NCI-H748 treated with DMSO at 0.1 percent for 48 hours (cell line): ENCODE data around the gene ARHGAP42.
"Not testable (repeated sequence)": the region's sequence is repeated elsewhere in the genome, so short reads cannot be mapped to it uniquely, and the experiment has no call there.

Experiments
- DNase-seq: peaks from one replicate; lab custom pipeline; 2025; lab: John Stamatoyannopoulos, UW

The ARHGAP42 gene

DNA sequence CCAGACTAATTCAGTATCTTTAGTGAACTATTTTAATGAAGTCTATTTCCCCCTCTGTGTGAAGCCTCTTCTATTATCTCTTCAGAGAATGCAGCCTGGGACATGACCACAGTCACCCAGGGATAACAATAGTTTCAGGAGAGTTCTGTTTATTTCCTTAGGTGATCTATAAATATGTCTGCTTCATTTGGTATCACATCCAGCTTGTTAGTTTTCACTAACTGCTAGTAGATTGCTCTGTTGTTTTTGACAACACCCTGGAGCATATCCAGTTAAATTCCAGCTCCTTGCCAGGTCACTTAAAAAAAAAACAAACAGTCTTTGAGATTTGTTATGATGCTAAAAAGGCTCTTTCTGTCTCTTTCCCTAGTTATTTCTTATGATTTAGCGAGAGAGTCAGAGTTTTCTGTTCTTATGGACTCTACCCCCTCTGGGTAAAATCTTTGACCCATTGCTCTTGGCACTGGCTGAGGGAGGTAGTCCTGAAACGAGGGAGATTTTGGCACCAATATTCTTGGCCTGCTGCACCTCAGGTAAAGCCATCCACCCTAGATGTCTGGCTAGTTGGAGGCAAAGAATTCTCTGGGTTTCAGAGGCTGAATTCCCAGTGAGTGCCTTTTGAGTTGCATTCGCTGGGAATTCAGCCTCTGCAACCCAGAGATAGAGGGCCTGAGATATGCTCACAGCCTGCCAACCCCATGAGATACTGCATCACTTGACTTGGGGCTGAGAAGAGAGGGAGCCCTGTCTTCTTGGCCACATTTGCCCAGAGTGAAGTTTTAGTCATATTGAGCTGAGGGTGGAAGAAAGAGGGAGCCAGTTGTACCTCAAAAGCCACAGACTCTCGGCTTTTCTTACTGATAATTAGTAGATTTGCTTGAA, 283.4 kb downstream of the ARHGAP42 start:
- DNase-seq = no peak

DNA sequence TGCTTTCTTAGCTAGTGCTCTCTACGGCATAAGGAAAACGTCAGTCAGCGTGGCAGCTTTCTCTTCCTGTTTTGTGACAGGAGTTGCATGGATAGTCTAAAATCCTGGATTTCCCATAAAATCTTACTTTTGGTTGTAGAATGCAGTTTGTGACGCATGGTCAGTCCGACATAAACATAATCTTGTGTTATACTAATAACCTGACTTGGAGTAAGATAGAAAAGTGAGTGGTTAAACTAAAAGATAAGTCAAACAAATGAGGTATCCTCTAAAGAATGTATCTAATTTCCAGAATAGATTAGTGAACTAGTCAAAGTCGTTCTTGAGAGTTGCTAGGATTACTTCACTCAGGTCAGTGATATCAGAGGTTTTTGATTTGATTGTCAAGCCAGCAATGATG, 285.0 kb downstream of the ARHGAP42 start:
- no peak for DNase-seq

DNA sequence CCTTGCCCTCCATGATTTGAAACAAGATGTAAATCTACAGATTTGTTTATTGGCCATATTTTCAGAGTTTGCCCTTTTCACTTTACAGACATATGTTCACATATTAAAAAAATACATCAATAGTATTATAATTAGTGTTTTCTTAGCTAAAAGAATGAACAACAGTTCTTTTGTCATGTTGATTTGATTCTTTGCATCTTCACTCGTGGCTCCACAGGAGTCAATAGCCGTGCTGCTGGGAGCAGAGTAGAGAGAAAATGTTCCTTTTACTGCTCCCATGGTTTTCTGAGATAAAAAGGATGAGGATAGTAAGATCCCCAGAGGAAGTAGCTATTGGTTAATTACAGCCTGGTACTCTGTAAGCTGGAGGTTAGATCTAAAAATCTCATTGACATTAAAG, 291.4 kb downstream of the ARHGAP42 start:
- DNase-seq = no peak

DNA sequence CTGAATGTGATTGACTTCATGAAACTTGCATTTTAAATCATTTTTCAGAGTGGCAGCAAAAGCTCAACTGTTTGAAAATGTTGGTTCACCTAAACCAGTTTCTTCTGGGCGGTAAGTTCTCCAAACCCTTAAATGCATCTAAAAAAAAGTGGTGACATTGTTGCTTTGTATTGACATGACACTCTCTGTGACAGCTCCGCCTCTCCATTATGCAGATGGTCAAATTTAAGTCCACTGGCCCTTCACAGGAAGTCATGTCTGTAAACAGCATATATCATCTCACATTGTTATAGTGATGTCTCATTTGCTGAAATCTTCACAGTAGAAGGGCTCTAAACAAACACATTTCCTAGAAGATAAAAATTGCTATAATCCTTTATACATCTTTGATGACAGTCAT, 291.9 kb downstream of the ARHGAP42 start:
- DNase-seq = no peak

DNA sequence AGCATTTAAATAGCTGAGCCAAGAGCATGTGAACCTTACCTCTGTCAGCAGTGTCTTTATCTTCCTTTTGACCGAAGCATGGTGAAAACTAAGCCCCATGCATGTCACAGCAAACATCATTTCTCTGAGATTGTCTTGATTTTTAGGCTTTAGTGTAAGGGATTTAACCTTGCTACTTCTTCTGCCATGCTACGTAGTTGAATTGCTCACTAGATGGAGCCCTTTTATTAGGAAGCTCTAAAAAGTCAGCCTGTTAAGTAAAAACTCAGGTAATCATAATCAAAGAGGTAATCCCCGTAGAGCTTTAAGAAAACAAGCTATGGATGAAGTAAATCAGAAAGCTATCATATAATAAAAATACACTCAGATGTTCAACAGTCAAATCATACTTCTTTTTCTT, 293.1 kb downstream of the ARHGAP42 start:
- no peak for DNase-seq

DNA sequence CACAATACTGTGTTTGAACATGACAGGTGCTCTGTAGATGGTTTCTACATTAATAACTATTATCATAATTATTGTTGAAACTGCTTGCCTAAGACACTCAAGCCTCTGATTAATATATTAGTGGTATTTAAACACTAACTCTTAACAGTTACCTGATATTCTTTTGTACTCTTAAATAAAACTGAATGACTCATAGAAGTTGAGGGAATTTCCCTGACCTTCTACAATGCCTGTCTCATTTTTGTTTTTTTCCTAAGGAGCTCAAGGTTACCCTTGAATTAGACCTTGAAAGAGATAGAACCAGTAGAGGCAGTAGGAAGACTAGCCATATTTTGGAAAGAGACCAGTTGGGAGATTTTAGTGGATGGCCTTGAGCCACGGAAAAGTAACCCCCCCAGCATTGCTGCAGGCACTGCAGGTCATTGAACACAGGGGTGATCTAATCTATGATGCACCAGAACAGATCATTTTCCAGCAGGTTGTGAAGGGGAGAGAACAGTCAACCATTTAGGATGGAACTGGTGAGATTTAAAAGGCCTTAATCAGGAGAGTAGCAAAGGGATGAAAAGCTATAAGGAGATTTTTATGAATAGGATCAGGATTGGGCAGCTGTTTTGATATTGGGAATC, 294.2 kb downstream of the ARHGAP42 start:
- DNase-seq = no peak

DNA sequence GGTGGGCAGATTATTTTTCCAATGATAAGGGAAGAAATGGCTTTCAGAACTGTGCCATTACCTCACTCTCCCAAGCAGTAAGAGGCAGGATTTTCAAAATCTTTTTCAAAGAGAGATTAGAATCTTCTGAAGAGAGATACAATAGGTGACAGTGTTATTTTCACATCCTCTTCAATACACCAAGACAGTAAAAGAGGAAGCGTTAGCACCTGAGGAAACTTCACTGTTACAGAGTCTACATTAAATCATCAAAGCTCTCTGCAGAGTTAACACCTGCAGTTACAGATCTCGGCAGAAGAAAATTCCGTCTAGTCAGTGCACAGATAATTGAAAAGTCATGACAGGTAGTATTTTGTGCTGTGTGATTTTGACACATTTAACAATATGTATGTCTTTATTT, 297.6 kb downstream of the ARHGAP42 start:
- DNase-seq = no peak

DNA sequence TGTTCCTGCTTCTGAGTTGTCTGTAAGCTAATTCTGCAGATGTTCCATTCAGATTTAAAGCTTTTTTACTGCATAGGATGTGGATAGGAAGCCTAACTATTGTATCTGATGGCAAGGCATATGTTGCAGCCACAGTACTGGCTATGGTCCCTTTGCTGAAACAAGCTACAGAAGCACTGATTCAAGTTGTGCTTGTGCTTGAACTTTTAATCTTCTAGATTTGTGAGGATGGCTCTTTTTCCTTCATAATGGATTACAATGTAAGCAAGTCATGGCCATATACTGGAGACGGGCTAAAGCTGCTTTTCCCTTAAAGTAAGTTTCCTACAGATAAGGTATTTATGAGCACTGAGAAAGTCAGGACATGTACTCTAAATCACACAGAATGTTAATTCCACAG, 303.8 kb downstream of the ARHGAP42 start:
- DNase-seq = no peak

DNA sequence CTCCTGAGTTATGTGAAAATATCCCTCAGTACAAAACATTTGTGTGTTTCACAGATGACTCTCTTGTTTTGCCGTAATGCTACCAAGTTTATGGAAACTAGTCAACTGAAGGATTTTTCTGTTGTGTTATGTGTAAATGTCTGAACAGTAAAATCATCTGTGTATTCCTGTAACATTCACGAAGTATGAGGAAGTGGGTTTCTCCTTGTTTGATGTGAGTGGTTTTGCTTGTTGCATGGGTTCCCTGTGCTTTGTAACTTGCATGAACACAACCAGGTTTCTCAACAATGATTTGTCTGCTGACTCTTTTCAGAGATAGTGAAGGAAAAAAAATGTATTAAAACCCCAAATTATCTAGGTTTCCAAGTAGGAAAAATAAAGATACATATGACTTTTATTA, 304.5 kb downstream of the ARHGAP42 start:
- DNase-seq = no peak

DNA sequence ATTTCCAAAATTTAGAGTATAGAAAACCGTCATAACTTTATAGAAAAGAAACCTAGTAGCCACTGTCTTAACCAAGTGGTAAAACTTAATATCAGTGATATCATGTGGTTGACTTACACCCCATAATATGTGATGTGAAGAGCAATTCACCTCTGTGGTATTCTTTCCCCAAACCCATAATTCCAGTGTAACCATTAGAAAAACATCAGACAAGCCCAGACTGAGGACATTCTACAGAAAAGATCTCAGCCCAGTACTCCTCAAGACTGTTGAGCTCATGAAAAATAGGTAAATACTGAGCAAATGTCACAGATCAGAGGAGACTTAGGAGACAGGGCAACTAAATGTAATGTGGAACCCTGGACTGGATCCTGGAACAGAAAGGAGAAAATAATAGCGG, 307.9 kb downstream of the ARHGAP42 start:
- DNase-seq = no peak

DNA sequence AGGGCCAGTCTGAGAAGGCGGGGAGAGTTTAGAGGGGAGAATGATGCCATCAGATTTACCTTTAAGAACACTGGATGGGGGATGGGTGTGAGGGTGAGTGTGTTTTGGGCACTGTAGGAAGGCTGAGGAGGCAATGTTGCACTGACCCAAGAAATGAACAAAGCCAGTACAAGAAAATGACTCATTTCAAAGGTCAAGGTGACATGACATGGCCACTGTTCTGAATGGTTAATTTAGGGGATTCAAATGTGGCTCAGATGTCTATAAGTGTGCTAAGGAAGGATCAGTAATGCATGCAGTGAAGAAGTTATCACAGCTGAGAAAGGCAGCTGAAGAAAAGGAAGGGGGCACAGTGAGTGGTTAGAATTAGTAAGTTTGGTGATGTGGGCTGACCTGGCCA, 312.7 kb downstream of the ARHGAP42 start:
- DNase-seq = no peak

DNA sequence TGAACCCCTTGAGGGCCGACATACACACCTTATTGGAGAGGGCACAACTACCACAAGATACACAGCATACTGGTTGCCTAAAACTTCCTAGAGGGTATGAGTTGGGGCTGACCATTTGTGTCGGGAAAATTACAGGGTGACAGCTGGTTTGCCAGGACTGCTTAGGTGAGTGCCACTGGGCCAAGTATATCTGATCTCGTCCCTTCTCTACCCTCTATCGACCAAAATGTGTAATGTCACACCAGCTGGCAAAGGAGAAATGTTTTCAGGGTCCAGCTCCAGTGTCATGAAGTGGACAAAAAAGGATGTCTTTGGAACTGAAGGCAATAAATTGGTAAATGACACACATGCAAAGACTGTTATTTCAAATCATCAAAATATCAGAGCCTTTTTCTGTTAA, 316.4 kb downstream of the ARHGAP42 start:
- DNase-seq = no peak

DNA sequence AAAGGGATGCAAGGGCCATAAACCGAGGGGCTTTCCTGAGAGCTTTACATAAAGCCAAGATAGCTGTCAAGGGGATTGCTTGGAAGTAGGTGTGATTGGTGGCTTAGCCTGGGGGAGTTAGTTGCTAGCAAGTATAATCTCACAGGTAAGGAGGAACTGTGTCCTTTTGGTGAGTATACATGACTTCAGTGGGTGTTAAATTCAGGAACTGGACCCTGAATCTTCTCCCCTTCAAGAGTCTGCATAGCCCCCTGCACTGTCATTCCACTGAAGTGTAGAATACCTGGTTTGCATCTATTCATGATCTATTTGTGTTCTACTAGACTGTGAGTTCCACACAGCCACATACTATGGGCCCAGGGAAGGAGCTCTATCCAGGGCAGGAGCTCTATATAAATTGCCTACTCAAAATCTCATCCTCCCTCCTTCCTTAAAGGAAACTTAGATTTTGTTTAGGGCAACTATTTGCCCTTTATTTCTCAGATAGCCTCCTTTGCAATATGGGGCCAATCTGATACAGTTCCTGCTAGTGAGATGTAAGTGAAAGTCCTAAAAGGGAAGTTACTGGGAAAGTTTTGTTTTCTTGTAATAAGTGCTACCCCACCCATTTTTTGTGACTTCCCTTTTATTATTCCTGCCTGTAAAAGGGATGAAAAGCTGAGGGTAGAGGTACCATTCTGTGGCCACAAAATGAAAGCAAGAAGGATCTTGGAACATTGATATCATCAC, 322.0 kb downstream of the ARHGAP42 start:
- DNase-seq = no peak

DNA sequence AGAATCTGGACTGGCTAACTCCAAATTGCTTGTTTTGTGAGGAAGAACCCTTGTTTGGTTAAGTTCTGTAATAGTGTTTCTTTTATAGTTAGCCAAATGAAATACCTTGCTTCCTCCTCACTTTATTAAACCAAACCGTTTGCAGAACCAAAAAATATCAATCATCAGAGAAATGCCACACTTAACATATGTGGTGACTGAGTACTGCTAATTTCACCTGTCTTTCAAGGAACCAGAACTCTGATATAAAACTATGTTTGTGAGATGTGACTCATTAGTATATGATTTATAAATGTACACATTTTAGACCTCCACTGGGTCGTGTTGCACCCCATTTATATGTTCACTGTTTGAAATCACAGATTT, 322.6 kb downstream of the ARHGAP42 start:
- no peak for DNase-seq

DNA sequence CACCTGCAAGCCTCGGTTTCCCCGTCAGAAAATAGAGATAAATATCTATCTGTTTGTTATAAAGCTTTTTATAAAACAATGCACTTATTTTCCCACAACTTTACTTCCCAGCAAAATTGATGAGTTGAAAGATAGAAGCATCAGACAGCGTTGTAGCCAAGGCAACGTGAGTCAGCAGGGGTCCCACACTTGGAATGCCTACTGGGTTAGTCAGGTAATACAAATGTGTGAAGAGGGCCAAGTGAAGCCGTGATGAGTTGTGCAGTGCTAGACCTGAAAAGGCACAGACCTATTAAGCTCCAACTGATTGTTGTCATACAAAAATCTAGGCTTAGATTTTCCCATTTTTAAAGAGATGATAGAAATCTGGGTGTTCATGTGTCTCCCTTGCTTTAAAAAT, 323.8 kb downstream of the ARHGAP42 start:
- DNase-seq = no peak

DNA sequence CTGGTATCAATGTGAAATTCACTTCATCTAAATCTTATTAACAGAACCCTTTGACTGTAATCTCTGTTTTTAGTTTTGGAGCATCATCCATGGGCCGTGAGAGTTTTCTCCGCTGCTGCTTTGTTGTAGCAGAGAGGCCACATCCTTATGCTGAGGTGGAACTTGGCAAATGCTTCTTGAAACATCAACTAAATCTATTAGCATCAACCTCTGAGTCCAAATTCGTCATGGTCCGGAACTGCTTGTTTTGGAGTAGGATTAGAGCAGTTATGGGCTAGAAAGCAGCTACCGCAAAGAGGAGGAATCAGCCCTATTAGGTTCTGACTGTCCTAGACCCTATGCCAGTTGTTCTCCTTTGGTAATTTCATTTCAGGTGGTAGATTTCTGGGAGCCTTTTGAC, 324.8 kb downstream of the ARHGAP42 start:
- no peak for DNase-seq

DNA sequence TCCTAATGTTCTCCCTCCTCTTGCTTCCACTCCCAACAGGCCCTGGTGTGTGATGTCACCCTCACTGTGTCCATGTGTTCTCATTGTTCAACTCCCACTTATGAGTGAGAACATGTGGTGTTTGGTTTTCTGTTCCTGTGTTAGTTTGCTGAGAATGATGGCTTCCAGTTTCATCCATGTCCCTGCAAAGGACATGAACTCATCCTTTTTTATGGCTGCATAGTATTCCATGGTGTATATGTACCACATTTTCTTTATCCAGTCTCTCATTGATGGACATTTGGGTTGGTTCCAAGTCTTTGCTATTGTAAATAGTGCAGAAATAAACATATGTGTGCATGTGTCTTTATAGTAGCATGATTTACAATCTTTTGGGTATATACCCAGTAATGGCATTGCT, 326.6 kb downstream of the ARHGAP42 start:
- not testable (repeated sequence) for DNase-seq

DNA sequence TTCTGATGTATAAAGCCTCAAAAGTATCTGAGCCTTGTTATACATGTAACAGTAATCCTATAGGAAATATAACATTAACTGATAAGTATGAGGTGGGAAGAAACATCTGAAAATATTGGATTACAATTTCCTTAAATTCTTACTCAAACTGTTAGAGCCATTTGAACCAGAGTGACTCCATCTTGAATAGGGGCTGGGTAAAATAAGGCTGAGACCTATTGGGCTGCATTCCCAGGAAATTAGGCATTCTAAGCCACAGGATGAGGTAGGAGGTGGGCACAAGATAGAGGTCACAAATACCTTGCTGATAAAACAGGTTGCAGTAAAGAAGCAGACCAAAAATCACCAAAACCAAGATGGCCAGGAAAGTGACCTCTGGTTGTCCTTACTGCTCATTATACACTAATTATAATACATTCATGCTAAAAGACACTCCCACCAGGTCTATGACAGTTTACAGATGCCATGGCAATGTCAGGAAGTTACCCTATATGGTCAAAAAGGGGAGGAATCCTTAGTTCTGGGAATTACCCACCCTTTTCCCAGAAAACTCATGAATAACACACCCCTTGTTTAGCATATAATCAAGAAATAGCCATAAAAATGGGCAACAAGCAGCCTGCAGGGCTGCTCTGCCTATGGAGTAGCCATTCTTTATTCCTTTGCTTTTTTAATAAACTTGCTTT, 327.7 kb downstream of the ARHGAP42 start:
- no peak for DNase-seq

DNA sequence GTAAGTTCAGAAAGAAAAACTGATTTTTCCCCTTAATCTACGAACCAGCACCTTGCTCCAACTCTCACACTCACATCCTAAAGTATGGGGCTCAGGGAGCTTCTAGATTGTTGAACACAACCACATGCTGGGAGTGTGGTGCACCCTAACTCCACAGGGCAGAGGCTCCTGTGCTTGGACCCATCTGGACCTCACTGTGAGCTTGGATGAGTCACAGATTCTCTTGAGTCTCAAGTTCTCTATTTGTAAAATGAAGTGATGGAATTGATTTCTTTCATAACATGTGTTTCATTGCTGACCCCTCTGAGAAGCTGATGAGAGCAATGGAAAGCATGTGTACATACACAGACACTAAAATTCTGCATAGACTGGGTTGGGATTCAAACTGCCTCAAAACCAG, 332.8 kb downstream of the ARHGAP42 start:
- DNase-seq = no peak

DNA sequence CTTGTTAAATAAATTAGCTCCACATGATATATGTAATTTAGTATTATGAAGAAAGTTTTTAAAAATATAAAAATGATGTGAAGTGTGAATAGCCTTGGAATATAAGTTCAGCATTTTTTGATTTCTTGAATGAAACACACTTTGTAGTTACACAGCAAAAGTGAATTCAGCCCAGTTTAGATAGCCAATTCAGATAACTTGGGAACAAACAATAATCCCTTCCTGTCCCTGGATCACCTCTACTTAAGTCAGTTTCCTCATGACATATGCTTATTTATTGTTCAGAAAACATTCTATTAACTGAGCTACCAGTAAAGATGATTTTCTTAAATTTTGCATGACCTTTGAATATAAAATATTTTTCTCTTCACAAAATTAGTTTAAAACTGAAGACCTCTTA, 335.2 kb downstream of the ARHGAP42 start:
- DNase-seq = no peak

DNA sequence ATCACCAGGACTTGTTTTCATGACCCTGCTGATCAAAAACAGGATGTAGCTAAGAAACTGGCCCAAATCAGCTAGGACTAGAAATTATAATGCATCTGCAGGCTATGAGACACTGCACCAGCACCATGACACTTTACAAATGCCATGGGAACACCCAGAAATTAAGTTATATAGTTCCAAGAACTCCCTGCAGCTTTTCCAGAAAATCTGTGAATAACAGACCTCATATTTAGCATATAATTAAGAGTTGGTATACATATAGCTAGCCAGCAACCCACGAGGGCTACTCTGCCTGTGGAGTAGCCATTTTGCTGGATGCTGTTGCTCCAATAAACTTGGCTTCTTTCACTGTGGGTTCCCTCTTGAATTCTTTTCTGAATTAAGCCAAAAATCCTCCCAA, 341.6 kb downstream of the ARHGAP42 start:
- no peak for DNase-seq

DNA sequence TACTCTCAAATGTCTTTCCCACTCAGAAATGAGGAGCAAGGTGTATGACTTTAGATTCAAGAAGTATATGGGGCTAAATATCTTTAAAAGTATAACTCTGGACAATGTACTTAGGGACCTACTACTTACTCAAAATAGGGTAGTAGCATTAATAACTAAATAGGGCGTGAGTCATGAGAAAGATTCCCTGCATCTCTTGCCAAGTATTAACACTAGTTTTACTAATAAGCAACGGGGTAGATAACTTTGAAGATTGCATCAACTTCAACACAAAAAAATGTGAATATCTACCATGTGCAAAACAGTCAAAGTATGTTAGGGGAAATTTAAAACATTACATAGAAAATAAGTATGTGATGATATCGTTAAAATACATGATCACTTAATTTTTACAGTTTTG, 342.9 kb downstream of the ARHGAP42 start:
- DNase-seq = no peak

DNA sequence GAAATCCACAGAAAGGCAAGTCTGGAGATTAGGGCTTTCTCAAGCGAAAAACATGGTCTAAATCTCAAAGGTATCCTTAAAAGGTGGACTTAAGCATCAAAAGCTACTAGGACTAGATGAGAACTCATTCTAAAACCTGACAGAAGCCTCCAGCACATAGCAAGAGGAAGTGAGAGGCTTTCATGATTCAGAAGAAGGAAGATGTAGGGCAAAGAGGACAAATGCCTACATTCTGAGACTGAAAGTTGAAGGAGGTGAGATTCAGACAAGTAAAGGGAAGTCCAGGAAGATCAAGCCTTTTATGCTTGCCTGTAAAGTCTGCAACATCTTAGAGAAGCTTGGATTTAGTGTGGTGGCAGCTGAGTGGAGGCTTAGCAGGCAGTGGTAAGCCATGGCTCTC, 343.6 kb downstream of the ARHGAP42 start:
- no peak for DNase-seq
